HepG2 (cell line): ENCODE measurements around the gene PPP2R5C. TPM values are rescaled to one million over a fixed set of nuclear protein-coding genes. Genes with fewer than 3 reads are reported as not detected.

Source experiments
- ARHGAP35 ChIP-seq: sonication (generic); formaldehyde crosslinking; IDR thresholded peaks from 2 replicates; pipeline ENCODE4 v1.9.0; 2022; ENCODE audit warnings: mild to moderate bottlenecking, inconsistent platforms, moderate library complexity, missing genetic modification reagents, borderline replicate concordance
- BHLHE40 ChIP-seq: IDR thresholded peaks from 2 replicates; pipeline ENCODE4 v1.6.1; 2011; ENCODE audit warnings: low read length, improper control_type of control experiment
- CSRNP1 ChIP-seq: sonication (generic); formaldehyde crosslinking; IDR thresholded peaks from 2 replicates; pipeline ENCODE4 v1.8.1; 2023; ENCODE audit warnings: mild to moderate bottlenecking, missing genetic modification reagents
- FOXO4 ChIP-seq: sonication (generic); formaldehyde crosslinking; conservative IDR thresholded peaks from 2 replicates; pipeline ENCODE4 v1.8.1; 2023; ENCODE audit warnings: missing genetic modification reagents
- HDAC1 ChIP-seq: sonication (generic); formaldehyde crosslinking; IDR thresholded peaks from 2 replicates; pipeline ENCODE4 v1.5.1; 2020; ENCODE audit warnings: mild to moderate bottlenecking, missing genetic modification reagents
- HNF4G ChIP-seq, 2 experiments: sonication (generic) in 1 of 2; formaldehyde crosslinking in 1 of 2; IDR thresholded peaks; 2 replicates each; pipeline versions ENCODE4 v1.4.0 to v1.6.1; 2011 to 2020; ENCODE audit warnings: borderline replicate concordance in 2 of 2, low read depth in 2 of 2, mild to moderate bottlenecking in 2 of 2, low read length in 1 of 2, missing genetic modification reagents in 1 of 2, moderate library complexity in 1 of 2
- HOXA9 ChIP-seq: sonication (generic); formaldehyde crosslinking; IDR thresholded peaks from 2 replicates; pipeline ENCODE4 v1.8.1; 2022; ENCODE audit warnings: missing genetic modification reagents, mild to moderate bottlenecking, moderate library complexity, borderline replicate concordance
- KDM4B ChIP-seq: sonication (generic); formaldehyde crosslinking; IDR thresholded peaks from 2 replicates; pipeline ENCODE4 v1.4.0; 2020; ENCODE audit warnings: missing genetic modification reagents
- KDM5A ChIP-seq: fragments of 200-600 bp; sonication (generic); IDR thresholded peaks from 2 replicates; pipeline ENCODE4 v1.7.0; 2018; ENCODE audit warnings: antibody characterized with exemption, mild to moderate bottlenecking, low read length, borderline replicate concordance
- KDM6A ChIP-seq: IDR thresholded peaks from 2 replicates; pipeline ENCODE4 v1.6.1; 2016; ENCODE audit warnings: low read depth
- KLF13 ChIP-seq: sonication (generic); formaldehyde crosslinking; IDR thresholded peaks from 2 replicates; pipeline ENCODE4 v1.4.0; 2020; ENCODE audit warnings: mild to moderate bottlenecking, missing genetic modification reagents
- NFRKB ChIP-seq: fragments of 450-650 bp; IDR thresholded peaks from 2 replicates; pipeline ENCODE4 v1.6.1; 2017
- NFYB ChIP-seq: sonication (generic); formaldehyde crosslinking; IDR thresholded peaks from 2 replicates; pipeline ENCODE4 v1.4.0; 2020; ENCODE audit warnings: missing genetic modification reagents
- SKIL ChIP-seq: sonication (generic); formaldehyde crosslinking; IDR thresholded peaks from 2 replicates; pipeline ENCODE4 v1.8.0; 2022; ENCODE audit warnings: missing genetic modification reagents, mild to moderate bottlenecking, moderate library complexity, borderline replicate concordance
- TFDP2 ChIP-seq: sonication (generic); formaldehyde crosslinking; IDR thresholded peaks from 2 replicates; pipeline ENCODE4 v1.4.0; 2020; ENCODE audit warnings: missing genetic modification reagents
- ZBTB33 ChIP-seq: sonication (generic); formaldehyde crosslinking; IDR thresholded peaks from 2 replicates; pipeline ENCODE4 v1.4.0; 2020; ENCODE audit warnings: missing genetic modification reagents
- ZNF383 ChIP-seq: sonication (generic); formaldehyde crosslinking; IDR thresholded peaks from 2 replicates; pipeline ENCODE4 v1.4.0; 2020; ENCODE audit warnings: missing genetic modification reagents, mild to moderate bottlenecking, borderline replicate concordance
- ZNF430 ChIP-seq: sonication (generic); formaldehyde crosslinking; IDR thresholded peaks from 2 replicates; pipeline ENCODE4 v1.9.0; 2021; ENCODE audit warnings: mild to moderate bottlenecking, missing genetic modification reagents
- ZNF709 ChIP-seq: sonication (generic); formaldehyde crosslinking; IDR thresholded peaks from 2 replicates; pipeline ENCODE4 v1.5.0; 2020; ENCODE audit warnings: mild to moderate bottlenecking, missing genetic modification reagents
- ZSCAN20 ChIP-seq: sonication (generic); formaldehyde crosslinking; IDR thresholded peaks from 2 replicates; pipeline ENCODE4 v1.4.0; 2020; ENCODE audit warnings: missing genetic modification reagents, mild to moderate bottlenecking, borderline replicate concordance
- polyA plus RNA-seq, 8 experiments: library from polyadenylated mRNA; depleted of rRNA in 3 of 8; stranded (reverse) in 7 of 8; unstranded in 1 of 8; fragments of >200 nt; fragmentation: Illumina TruSeq in 4 of 8; extraction: Trizol in 4 of 8; gene quantifications; 2 replicates each; pipeline versions ENCODE4 v1.2.1 to v1.2.3, GENCODE V29; 2011 to 2016; ENCODE audit warnings: low read depth in 4 of 8, missing spikeins in 1 of 8, mixed read lengths in 1 of 8; ENCODE audit not compliant: insufficient read depth in 1 of 8
- total RNA-seq, 5 experiments: library from RNA; depleted of rRNA; stranded (reverse); fragments of >200 nt; fragmentation: Illumina TruSeq; extraction: Trizol; gene quantifications; 2 replicates each; pipeline ENCODE4 v1.2.3, GENCODE V29; 2016; ENCODE audit warnings: low read depth in 1 of 5

Gene PPP2R5C
- total and polyA plus RNA-seq, 2 of the 13 experiments (the other 11 are each of a cell fraction or from before 2014, with no cell fraction given): 74.3 to 78.5 TPM

- TF ChIP-seq ZBTB33 (CRISPR knock-in tag) (no peak), NFRKB (no peak), KDM4B (no peak), HDAC1 (CRISPR knock-in tag) (no peak), KDM5A (no peak), CSRNP1 (CRISPR knock-in tag) (no peak), ARHGAP35 (CRISPR knock-in tag) (no peak), KLF13 (CRISPR knock-in tag) (no peak), TFDP2 (no peak; the same call in 1 of the 2 replicates), FOXO4 (CRISPR knock-in tag) (no peak), SKIL (CRISPR knock-in tag) (peak; percentile 29; the same call in 1 of the 2 replicates), ZSCAN20 (CRISPR knock-in tag) (no peak), BHLHE40 (no peak), HNF4G (IDR thresholded peaks at IDR 0.05; ENCODE audit: borderline replicate concordance, low read depth, low read length) (peak; percentile 93), HNF4G (CRISPR knock-in tag; IDR thresholded peaks at IDR 0.05; ENCODE audit: borderline replicate concordance, low read depth) (peak; percentile 91), ZNF709 (peak; percentile 76; the same call in 1 of the 2 replicates), KDM6A (CRISPR knock-in tag) (peak; percentile 59), ZNF383 (CRISPR knock-in tag) (no peak), HOXA9 (CRISPR knock-in tag) (no peak), NFYB (no peak), ZNF430 (peak; percentile 51; the same call in 1 of the 2 replicates)
These were observed 30.1 kb upstream of the PPP2R5C start (continued) for GRCh38 chr14:101731187-101732080.
